Activated naive CD4-positive, alpha-beta T cell treated with anti-CD3 and anti-CD28 coated beads, Interleukin-2, amount 50 U/mL, for 24 hours (primary cell): Measurements from ENCODE around the gene RGS3.

Experiments used
- H3K27ac Mint-ChIP-seq: one replicate; pipeline ENCODE4 v1.8.0; 2021; ENCODE audit warnings: mild to moderate bottlenecking, mixed read lengths
- H3K27me3 Mint-ChIP-seq: one replicate; pipeline ENCODE4 v1.8.0; 2021; ENCODE audit warnings: mixed read lengths
- H3K36me3 Mint-ChIP-seq: one replicate; pipeline ENCODE4 v1.8.0; 2021; ENCODE audit warnings: mixed read lengths
- H3K4me1 Mint-ChIP-seq: one replicate; pipeline ENCODE4 v1.8.0; 2021; ENCODE audit warnings: mixed read lengths
- H3K4me3 Mint-ChIP-seq: one replicate; pipeline ENCODE4 v1.8.0; 2021; ENCODE audit warnings: mild to moderate bottlenecking, mixed read lengths
- H3K9me3 Mint-ChIP-seq: one replicate; pipeline ENCODE4 v1.8.0; 2021; ENCODE audit warnings: mixed read lengths

The RGS3 gene

GRCh38 chr9:113454914-113455761, 8.4 kb upstream of the RGS3 start:
- Mint-ChIP-seq H3K4me3 (no peak overlapping the region), H3K27ac (peak overlapping the region; percentile 60), H3K27me3 (no peaks in the 10 kb centered on the region), H3K36me3 (no peaks in the 10 kb centered on the region), H3K4me1 (no peaks in the 10 kb centered on the region), H3K9me3 (no peaks in the 10 kb centered on the region)

DNA sequence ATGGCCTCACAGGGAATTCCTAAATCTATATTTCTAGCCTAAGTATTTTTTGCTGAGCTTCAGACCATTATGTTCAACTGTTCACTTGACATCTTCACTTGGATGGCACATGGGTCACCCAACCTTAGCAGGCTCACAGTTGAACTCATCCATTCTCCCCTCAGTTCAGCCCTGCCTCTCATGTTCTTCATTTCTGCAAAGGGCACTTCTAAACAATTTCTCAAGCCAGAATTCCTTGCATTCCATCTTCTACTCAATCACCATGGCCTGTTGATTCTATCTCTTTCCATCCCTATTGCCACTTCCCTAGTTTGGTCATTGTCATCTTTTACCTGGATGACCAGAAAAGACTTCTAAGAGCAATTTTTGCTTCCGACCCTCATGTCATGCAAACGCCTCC, 7.3 kb upstream of the RGS3 start:
- no peaks in the 10 kb centered on the region for H3K4me1 Mint-ChIP-seq
- H3K4me3 Mint-ChIP-seq, result no peak overlapping the region
- peak overlapping the region; percentile 18 for H3K27ac Mint-ChIP-seq
- H3K27me3 Mint-ChIP-seq, result no peaks in the 10 kb centered on the region
- no peaks in the 10 kb centered on the region for H3K9me3 Mint-ChIP-seq
- H3K36me3 Mint-ChIP-seq, result no peaks in the 10 kb centered on the region

DNA sequence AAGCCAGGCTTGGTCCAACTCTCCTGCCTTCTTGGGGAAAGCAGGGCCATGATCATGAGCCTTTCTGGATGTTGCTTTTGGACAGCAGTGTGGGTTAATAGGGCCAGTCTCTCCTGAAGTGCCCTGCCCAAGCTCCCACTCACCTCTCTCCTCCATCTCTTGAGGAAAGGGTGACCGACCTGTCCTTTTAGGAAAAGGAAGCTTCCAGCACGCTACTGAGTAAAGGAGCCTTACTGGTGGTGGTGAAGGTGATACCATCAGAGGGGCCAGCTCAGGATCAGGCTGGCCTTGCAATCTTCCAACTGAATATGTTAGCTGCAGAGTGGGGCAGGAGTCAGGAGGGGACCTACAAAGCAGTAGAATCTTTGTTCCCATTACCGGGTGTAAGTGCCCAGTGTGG, 2.2 kb upstream of the RGS3 start:
- no peak overlapping the region for H3K4me3 Mint-ChIP-seq
- H3K4me1 Mint-ChIP-seq, result no peaks in the 10 kb centered on the region
- H3K36me3 Mint-ChIP-seq, result no peaks in the 10 kb centered on the region
- H3K9me3 Mint-ChIP-seq, result no peaks in the 10 kb centered on the region
- no peak overlapping the region for H3K27ac Mint-ChIP-seq
- no peaks in the 10 kb centered on the region for H3K27me3 Mint-ChIP-seq

DNA sequence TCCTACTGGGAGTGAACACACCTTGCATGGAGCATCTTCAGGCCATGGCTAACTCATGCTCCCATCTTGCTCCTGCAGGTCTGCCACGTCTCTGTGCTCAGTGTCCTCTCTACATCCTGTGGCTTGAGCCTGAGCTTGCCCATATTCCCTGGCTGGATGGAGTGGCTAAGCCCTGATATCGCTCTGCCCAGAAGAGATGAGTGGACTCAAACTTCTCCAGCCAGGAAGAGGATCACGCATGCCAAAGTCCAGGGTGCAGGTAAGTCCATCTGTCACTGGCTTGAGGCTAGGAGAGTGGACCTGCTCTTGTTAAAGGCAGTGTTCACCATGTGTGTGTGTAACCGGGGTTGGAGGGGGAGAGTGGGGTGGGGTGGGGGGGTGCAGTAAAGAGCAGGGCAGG, 1.6 kb upstream of the RGS3 start:
- no peak overlapping the region for H3K4me3 Mint-ChIP-seq
- H3K27me3 Mint-ChIP-seq, result no peaks in the 10 kb centered on the region
- no peak overlapping the region for H3K27ac Mint-ChIP-seq
- no peaks in the 10 kb centered on the region for H3K9me3 Mint-ChIP-seq
- no peaks in the 10 kb centered on the region for H3K4me1 Mint-ChIP-seq
- H3K36me3 Mint-ChIP-seq, result no peaks in the 10 kb centered on the region

- Mint-ChIP-seq H3K27ac (no peak overlapping the region), H3K9me3 (no peaks in the 10 kb centered on the region), H3K4me3 (no peak overlapping the region), H3K4me1 (no peaks in the 10 kb centered on the region), H3K27me3 (no peaks in the 10 kb centered on the region), H3K36me3 (no peaks in the 10 kb centered on the region)
Measured at GRCh38 chr9:113462781-113463286, 693 bp upstream of the RGS3 start.

- Mint-ChIP-seq H3K4me3 (no peak overlapping the region), H3K9me3 (no peaks in the 10 kb centered on the region), H3K27ac (no peak overlapping the region), H3K27me3 (no peaks in the 10 kb centered on the region), H3K4me1 (no peaks in the 10 kb centered on the region), H3K36me3 (no peaks in the 10 kb centered on the region)
Measured at GRCh38 chr9:113464286-113464660, 746 bp downstream of the RGS3 start.

DNA sequence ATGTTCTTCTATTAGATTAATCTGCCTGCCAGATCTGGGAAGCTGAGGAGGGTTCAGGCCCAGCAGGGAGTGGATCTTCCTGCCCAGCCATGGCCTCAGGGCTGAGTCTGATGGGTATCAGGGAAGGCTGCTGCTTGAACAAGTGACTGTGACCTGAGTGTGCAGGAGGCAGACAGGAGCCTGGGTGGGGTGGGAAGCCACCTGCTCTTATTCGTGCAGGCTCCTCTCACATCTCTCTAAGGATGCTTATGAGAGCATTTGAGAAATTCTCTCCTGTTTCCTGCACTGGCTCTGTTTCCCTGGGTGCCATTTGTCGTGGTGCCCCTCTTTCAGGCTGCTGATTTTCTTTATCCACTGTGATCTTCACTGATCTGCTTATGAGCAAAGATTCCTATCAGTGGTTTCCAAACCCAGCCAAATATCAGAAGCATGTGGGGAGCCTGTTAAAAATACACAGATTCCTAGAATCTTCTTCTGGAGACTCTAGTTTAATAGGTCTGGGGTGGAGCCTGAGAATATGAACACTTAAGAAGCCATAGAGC, 2.1 kb downstream of the RGS3 start:
- no peaks in the 10 kb centered on the region for H3K36me3 Mint-ChIP-seq
- H3K4me3 Mint-ChIP-seq, result no peak overlapping the region
- no peaks in the 10 kb centered on the region for H3K27me3 Mint-ChIP-seq
- no peaks in the 10 kb centered on the region for H3K9me3 Mint-ChIP-seq
- no peaks in the 10 kb centered on the region for H3K4me1 Mint-ChIP-seq
- no peak overlapping the region for H3K27ac Mint-ChIP-seq

- Mint-ChIP-seq H3K36me3 (no peaks in the 10 kb centered on the region), H3K4me3 (no peak overlapping the region), H3K4me1 (no peaks in the 10 kb centered on the region), H3K27ac (no peak overlapping the region), H3K9me3 (no peaks in the 10 kb centered on the region), H3K27me3 (no peaks in the 10 kb centered on the region)
Measured at GRCh38 chr9:113467183-113467582, 3.7 kb downstream of the RGS3 start.

- H3K36me3 Mint-ChIP-seq, result no peaks in the 10 kb centered on the region
- H3K9me3 Mint-ChIP-seq, result no peaks in the 10 kb centered on the region
- no peaks in the 10 kb centered on the region for H3K27me3 Mint-ChIP-seq
- H3K27ac Mint-ChIP-seq, result no peak overlapping the region
- no peaks in the 10 kb centered on the region for H3K4me1 Mint-ChIP-seq
- H3K4me3 Mint-ChIP-seq, result no peak overlapping the region
Measured at GRCh38 chr9:113468716-113469448, 5.4 kb downstream of the RGS3 start.

DNA sequence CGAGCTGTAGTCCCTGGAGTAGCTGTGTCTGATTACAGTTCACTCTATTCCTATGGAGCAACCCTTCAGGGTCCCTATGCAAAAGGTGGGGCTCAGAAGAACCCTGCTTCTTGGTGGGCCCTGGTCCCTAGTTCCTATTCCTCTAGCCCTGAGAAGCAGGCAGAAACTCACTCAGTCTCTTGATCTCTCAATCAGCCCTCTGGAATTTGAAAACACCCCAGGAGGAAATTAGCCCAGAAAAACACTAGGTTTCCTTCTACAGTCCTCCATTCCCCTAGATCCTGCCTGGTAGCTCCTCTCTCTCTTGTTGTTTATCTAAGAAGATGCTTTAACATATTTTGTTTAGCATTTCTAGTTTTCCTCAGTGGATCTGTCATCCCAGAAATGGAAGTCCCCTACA, 7.6 kb downstream of the RGS3 start:
- Mint-ChIP-seq H3K4me1 (no peaks in the 10 kb centered on the region), H3K27ac (no peak overlapping the region)

GRCh38 chr9:113471566-113471965, 8.0 kb downstream of the RGS3 start:
- H3K9me3 Mint-ChIP-seq, result no peaks in the 10 kb centered on the region
- H3K36me3 Mint-ChIP-seq, result no peaks in the 10 kb centered on the region
- H3K27me3 Mint-ChIP-seq, result no peaks in the 10 kb centered on the region
- H3K4me1 Mint-ChIP-seq, result no peaks in the 10 kb centered on the region
- H3K4me3 Mint-ChIP-seq, result no peak overlapping the region
- H3K27ac Mint-ChIP-seq, result no peak overlapping the region

More for the DNA sequence above, 7.6 kb downstream of the RGS3 start:
- Mint-ChIP-seq H3K27me3 (no peaks in the 10 kb centered on the region), H3K9me3 (no peaks in the 10 kb centered on the region), H3K36me3 (no peaks in the 10 kb centered on the region), H3K4me3 (no peak overlapping the region)

DNA sequence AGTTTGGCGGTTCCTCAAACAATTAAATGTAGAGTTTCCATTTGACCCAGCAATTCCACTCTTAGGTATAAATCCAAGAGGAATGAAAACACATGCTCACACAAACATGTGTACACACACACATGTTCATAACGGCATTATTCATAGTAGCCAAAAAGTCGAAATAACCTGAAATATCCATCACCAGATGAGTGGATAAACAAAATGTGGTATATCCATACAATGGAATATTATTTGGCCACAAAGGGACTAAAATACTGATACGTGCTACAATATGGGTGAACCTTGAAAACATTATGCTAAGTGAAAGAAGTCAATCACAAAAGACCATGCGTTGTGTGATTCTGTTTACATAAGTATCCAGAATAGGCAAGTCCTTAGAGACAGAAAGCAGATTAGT, 8.7 kb downstream of the RGS3 start:
- no peak overlapping the region for H3K27ac Mint-ChIP-seq

GRCh38 chr9:113474360-113475028, 11.0 kb downstream of the RGS3 start:
- Mint-ChIP-seq H3K9me3 (no peaks in the 10 kb centered on the region), H3K4me1 (peaks cover 8% of the 10 kb centered on the region), H3K27ac (no peak overlapping the region), H3K36me3 (no peaks in the 10 kb centered on the region), H3K4me3 (no peak overlapping the region), H3K27me3 (no peaks in the 10 kb centered on the region)

More for the DNA sequence above, 8.7 kb downstream of the RGS3 start:
- Mint-ChIP-seq H3K4me3 (no peak overlapping the region), H3K4me1 (no peaks in the 10 kb centered on the region), H3K27me3 (no peaks in the 10 kb centered on the region), H3K9me3 (no peaks in the 10 kb centered on the region), H3K36me3 (no peaks in the 10 kb centered on the region)

DNA sequence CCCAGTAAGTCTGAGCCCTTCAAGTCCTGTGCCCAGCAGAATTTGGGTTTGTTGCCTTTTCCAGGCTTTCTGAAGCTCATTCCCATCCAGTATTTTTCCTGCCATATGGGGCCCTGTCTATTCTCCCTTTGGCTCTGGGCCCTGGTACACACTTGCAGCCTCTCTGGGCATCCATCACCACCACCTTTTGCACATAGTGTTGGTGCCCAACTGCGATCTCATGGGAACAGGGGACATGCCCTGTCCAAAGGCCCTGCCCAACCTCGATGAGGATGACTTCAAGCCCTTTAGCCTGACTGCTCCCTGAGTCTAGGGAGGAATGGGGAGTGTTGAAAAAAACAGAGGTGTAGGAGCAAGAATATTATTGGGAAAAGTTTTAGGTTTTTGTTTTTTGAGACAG, 11.5 kb downstream of the RGS3 start:
- no peak overlapping the region for H3K4me3 Mint-ChIP-seq
- peaks cover 13% of the 10 kb centered on the region for H3K4me1 Mint-ChIP-seq
- H3K27ac Mint-ChIP-seq, result no peak overlapping the region
- H3K9me3 Mint-ChIP-seq, result no peaks in the 10 kb centered on the region
- no peaks in the 10 kb centered on the region for H3K36me3 Mint-ChIP-seq
- H3K27me3 Mint-ChIP-seq, result no peaks in the 10 kb centered on the region

DNA sequence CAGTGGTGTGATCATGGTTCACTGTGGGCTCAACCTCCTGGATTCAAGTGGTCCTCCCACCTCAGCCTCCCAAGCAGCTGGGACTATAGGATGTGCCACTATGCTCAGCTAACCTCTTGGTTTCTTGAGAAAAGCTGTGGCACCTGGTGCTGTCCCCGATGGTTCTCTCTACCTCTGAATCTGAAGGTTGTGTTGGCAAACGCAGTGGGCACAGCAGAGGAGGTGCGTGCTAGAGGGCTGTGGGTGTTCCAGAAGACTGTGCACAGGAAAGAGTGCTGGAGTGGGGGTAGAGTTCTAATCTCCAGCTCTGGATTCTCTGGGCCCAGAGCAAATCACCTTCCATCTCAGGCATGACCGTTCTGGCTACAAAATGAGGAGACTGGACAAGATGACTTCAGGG, 12.5 kb downstream of the RGS3 start:
- no peak overlapping the region for H3K4me3 Mint-ChIP-seq
- H3K9me3 Mint-ChIP-seq, result no peaks in the 10 kb centered on the region
- H3K27ac Mint-ChIP-seq, result no peak overlapping the region
- no peaks in the 10 kb centered on the region for H3K36me3 Mint-ChIP-seq
- no peaks in the 10 kb centered on the region for H3K27me3 Mint-ChIP-seq
- peaks cover 13% of the 10 kb centered on the region for H3K4me1 Mint-ChIP-seq

- Mint-ChIP-seq H3K4me1 (peaks cover 13% of the 10 kb centered on the region), H3K4me3 (no peak overlapping the region), H3K27ac (no peak overlapping the region), H3K27me3 (no peaks in the 10 kb centered on the region), H3K9me3 (no peaks in the 10 kb centered on the region), H3K36me3 (no peaks in the 10 kb centered on the region)
Measured at GRCh38 chr9:113476511-113476916, 13.0 kb downstream of the RGS3 start.
